Spleen (tissue), 11 donors: ENCODE results near the gene ROGDI. TPM values are rescaled to one million over a fixed set of nuclear protein-coding genes. Genes with fewer than 3 reads are reported as not detected.
A peak's percentile ranks its signal among the peaks of the same experiment; 100 is the strongest.

Source experiments
- DNase-seq: peaks from one replicate; pipeline ENCODE4 v3.0.0-alpha.2; 2020
- H3K27ac ChIP-seq, 8 donors: fragments of 200-600 bp; sonication (generic) in 7 of 8; 1 replicate in 4 of 8; 2 replicates in 4 of 8; pipeline versions ENCODE4 v1.5.0 to v1.8.0; 2016 to 2021; ENCODE audit warnings: inconsistent platforms in 4 of 8, mild to moderate bottlenecking in 4 of 8, moderate library complexity in 1 of 8
- H3K27me3 ChIP-seq, 7 donors: fragments of 200-600 bp; sonication (generic) in 6 of 7; replicated peaks in 1 of 7; 1 replicate in 4 of 7; 2 replicates in 3 of 7; pipeline versions ENCODE4 v1.5.0 to v1.8.0; 2016 to 2021; ENCODE audit warnings: inconsistent platforms in 3 of 7, mild to moderate bottlenecking in 1 of 7
- H3K36me3 ChIP-seq, 6 donors: fragments of 200-600 bp; sonication (generic) in 5 of 6; 1 replicate in 4 of 6; 2 replicates in 2 of 6; pipeline versions ENCODE4 v1.5.0 to v1.8.0; 2016 to 2021; ENCODE audit warnings: inconsistent platforms in 2 of 6
- H3K4me1 ChIP-seq, 6 donors: fragments of 200-600 bp; sonication (generic) in 5 of 6; 1 replicate in 3 of 6; 2 replicates in 3 of 6; pipeline versions ENCODE4 v1.5.0 to v1.8.0; 2016 to 2021; ENCODE audit warnings: inconsistent platforms in 3 of 6
- H3K4me3 ChIP-seq, 8 donors: fragments of 200-600 bp; sonication (generic) in 7 of 8; 1 replicate in 4 of 8; 2 replicates in 4 of 8; pipeline versions ENCODE4 v1.5.0 to v1.8.0; 2016 to 2021; ENCODE audit warnings: inconsistent platforms in 4 of 8, mild to moderate bottlenecking in 4 of 8, moderate library complexity in 2 of 8
- H3K9me3 ChIP-seq, 8 donors: fragments of 200-600 bp; sonication (generic) in 7 of 8; 1 replicate in 4 of 8; 2 replicates in 4 of 8; pipeline versions ENCODE4 v1.5.0 to v1.8.0; 2016 to 2021; ENCODE audit warnings: inconsistent platforms in 4 of 8
- POLR2A ChIP-seq, 3 donors: fragments of 450-650 bp; IDR thresholded peaks; one replicate each; pipeline ENCODE4 v1.5.1; 2017; ENCODE audit warnings: antibody characterized with exemption in 3 of 3, mild to moderate bottlenecking in 1 of 3
- POLR2AphosphoS5 ChIP-seq, 3 donors: sonication (generic); formaldehyde crosslinking; IDR thresholded peaks; one replicate each; pipeline ENCODE4 v1.5.1; 2017; ENCODE audit warnings: antibody characterized with exemption in 3 of 3
- WGBS, 5 donors: extraction: QIAGEN DNeasy Blood & Tissue Kit in 3 of 5; methylation state at CpG; one replicate each; pipeline versions ENCODE4 v1.1.5 to v1.1.7; 2013 to 2018; 5-methylcytosine and 5-hydroxymethylcytosine counted together
- intact Hi-C: fragments of 100-400 bp; cut with DNase I; formaldehyde crosslinking; loops from one replicate; pipeline ENCODE4 v1.15.0; 2023; ENCODE audit warnings: low total_unique reads
- polyA plus RNA-seq, 3 donors: library from polyadenylated mRNA; stranded (reverse); fragments of 200-250 nt; gene quantifications; one replicate each; pipeline ENCODE4 v1.2.1, GENCODE V29; 2013
- total RNA-seq, 7 donors: library from RNA; depleted of rRNA in 3 of 7; stranded (reverse); fragments of >200 nt in 3 of 7; fragmentation: NEBNext Ultra II Directional in 4 of 7; extraction: Animal tissue kit (Norgen Biotek cat#: 25700) in 4 of 7; gene quantifications; one replicate each; pipeline versions ENCODE4 v1.1.0 to v1.2.1, GENCODE V29; 2016 to 2021
- TF ChIP-seq, protein P1 (sequence below), 11 experiments: fragments of 200-600 bp in 7 of 11; fragments of 450-650 bp in 4 of 11; sonication (generic) in 4 of 11; IDR thresholded peaks in 8 of 11; conservative IDR thresholded peaks in 3 of 11; 1 replicate in 7 of 11; 2 replicates in 4 of 11; pipeline versions ENCODE4 v1.4.0 to v1.8.0; 2016 to 2021; ENCODE audit warnings: antibody characterized with exemption in 11 of 11, inconsistent platforms in 4 of 11, mild to moderate bottlenecking in 1 of 11
- donor health status: healthy with polysubstance abuse.
- donor health status: DM: no; HTN: no; CAD: no; lungs with moderate emphysema.
- donor health status: DM: no; HTN: no; CAD: no.
- donor health status: Bipolar disorder and iron deficiency.
- donor health status: healthy.
- donor health status: DM: no; HTN: no; CAD: no.
- donor health status: DM: yes; HTN: yes; CAD: no.

The ROGDI gene
- total and polyA plus RNA-seq, 10 donors, result 24.6 to 47.5 (median 31.9) TPM

DNA sequence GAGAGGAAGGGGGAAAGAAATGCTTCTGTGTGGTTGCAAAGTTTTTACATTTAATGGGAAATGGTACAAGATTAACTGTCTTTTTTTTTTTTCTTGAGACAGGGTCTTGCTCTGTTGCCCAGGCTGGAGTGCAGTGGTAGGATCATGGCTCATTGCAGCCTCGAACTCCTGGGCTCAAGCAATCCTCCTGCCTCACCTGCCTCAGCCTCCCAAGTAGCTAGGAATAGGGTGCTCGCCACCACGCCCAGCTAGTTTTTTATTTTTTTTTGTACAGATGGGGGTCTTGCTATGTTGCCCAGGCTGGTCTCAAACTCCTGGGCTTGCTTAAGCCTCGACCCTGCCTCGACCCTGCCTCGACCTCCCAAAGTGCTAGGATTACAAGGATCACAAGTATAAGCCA lies 3.8 kb upstream of the ROGDI start:
- Histone ChIP-seq H3K27me3 (no peaks in the 10 kb centered on the region), H3K27ac (no peak overlapping the region), H3K36me3 (peaks cover 0 to 75% (median 69%) of the 10 kb centered on the region in 6 donors), H3K4me1 (peaks cover 11 to 27% (median 17%) of the 10 kb centered on the region in 6 donors), H3K9me3 (no peaks in the 10 kb centered on the region), H3K4me3 (no peak overlapping the region)
- DNase-seq, result no peak
- WGBS, 5 donors, result 93 to 98% (median 95%) methylated on average over 6 of the region's 6 CpGs
- TF ChIP-seq, protein P1, sequence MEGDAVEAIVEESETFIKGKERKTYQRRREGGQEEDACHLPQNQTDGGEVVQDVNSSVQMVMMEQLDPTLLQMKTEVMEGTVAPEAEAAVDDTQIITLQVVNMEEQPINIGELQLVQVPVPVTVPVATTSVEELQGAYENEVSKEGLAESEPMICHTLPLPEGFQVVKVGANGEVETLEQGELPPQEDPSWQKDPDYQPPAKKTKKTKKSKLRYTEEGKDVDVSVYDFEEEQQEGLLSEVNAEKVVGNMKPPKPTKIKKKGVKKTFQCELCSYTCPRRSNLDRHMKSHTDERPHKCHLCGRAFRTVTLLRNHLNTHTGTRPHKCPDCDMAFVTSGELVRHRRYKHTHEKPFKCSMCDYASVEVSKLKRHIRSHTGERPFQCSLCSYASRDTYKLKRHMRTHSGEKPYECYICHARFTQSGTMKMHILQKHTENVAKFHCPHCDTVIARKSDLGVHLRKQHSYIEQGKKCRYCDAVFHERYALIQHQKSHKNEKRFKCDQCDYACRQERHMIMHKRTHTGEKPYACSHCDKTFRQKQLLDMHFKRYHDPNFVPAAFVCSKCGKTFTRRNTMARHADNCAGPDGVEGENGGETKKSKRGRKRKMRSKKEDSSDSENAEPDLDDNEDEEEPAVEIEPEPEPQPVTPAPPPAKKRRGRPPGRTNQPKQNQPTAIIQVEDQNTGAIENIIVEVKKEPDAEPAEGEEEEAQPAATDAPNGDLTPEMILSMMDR (IDR thresholded peaks at IDR 0.05 in 8 of 11, conservative IDR thresholded peaks at IDR 0.05 in 3 of 11), result no peak
- TF ChIP-seq POLR2AphosphoS5 (IDR thresholded peaks at IDR 0.05) (no peak), POLR2A (IDR thresholded peaks at IDR 0.05) (no peak)
- intact Hi-C loops, result no loop called here

- intact Hi-C loops, result no loop called here
- peaks cover 19 to 37% (median 28%) of the 10 kb centered on the region in 6 donors for H3K4me1 ChIP-seq
- H3K4me3 ChIP-seq, result no peak overlapping the region
- peak overlapping the region in 1 of 8 donors; percentile 92 for H3K27ac ChIP-seq
- TF ChIP-seq POLR2A (IDR thresholded peaks at IDR 0.05), result no peak
- TF ChIP-seq, protein P1 (IDR thresholded peaks at IDR 0.05 in 8 of 11, conservative IDR thresholded peaks at IDR 0.05 in 3 of 11), result no peak
- no peak for TF ChIP-seq POLR2AphosphoS5 (IDR thresholded peaks at IDR 0.05)
- no peaks in the 10 kb centered on the region for H3K9me3 ChIP-seq
- 85 to 95% (median 92%) methylated on average over 11 of the region's 11 CpGs for WGBS, 5 donors
- no peak for DNase-seq
- no peaks in the 10 kb centered on the region for H3K27me3 ChIP-seq
- H3K36me3 ChIP-seq, result peaks cover 0 to 64% (median 59%) of the 10 kb centered on the region in 6 donors
Observed at GRCh38 chr16:4805231-4805630, 2.8 kb upstream of the ROGDI start.

- H3K4me1 ChIP-seq, result peaks cover 19 to 42% (median 33%) of the 10 kb centered on the region in 6 donors
Observed at GRCh38 chr16:4803898-4804762, 1.7 kb upstream of the ROGDI start.

DNA sequence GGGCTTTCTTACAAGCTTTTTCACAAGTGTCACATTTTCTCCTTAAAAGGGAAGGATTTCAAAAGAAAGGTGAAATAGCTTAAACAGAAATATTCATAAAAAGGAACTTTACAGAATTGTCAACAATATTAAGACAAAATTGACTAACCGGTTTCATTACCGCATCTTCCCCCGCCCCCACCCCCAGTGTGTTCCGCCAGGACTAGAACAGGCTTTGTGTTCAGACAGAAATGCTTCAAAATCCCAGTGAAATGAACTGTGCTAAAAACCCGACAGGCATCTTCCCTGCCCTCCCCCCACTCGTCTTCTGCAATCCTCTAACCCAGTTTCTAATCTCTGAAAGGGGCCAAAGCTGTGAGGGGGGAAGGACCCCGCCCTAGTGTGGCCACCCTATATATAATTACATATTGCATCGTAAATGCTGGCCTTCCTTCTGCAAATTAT lies 990 bp upstream of the ROGDI start:
- Histone ChIP-seq H3K4me1 (peaks cover 19 to 42% (median 33%) of the 10 kb centered on the region in 6 donors), H3K9me3 (no peaks in the 10 kb centered on the region), H3K4me3 (peak overlapping the region; percentile 55 to 99 (median 93)), H3K36me3 (peaks cover 0 to 64% (median 45%) of the 10 kb centered on the region in 6 donors), H3K27ac (peak overlapping the region in 7 of 8 donors; percentile 86 to 95 (median 91)), H3K27me3 (no peaks in the 10 kb centered on the region)
- no peak for DNase-seq
- TF ChIP-seq POLR2AphosphoS5 (IDR thresholded peaks at IDR 0.05) (no peak), POLR2A (IDR thresholded peaks at IDR 0.05) (no peak)
- TF ChIP-seq, protein P1 (IDR thresholded peaks at IDR 0.05 in 8 of 11, conservative IDR thresholded peaks at IDR 0.05 in 3 of 11), result no peak
- 41 to 68% (median 48%) methylated on average over 8 of the region's 8 CpGs for WGBS, 5 donors
- intact Hi-C loops, result loop anchor here (5.0 kb wide), 1 partner anchor 36 kb away; the partner anchor contains the start of gene ZNF500

More at GRCh38 chr16:4803898-4804762, 1.7 kb upstream of the ROGDI start:
- intact Hi-C loops, result loop anchor here (5.0 kb wide), 1 partner anchor 37 kb away; the partner anchor contains the start of gene ZNF500
- TF ChIP-seq POLR2A (IDR thresholded peaks at IDR 0.05) (no peak), POLR2AphosphoS5 (IDR thresholded peaks at IDR 0.05) (peak in 1 of 3 donors; percentile 52)
- Histone ChIP-seq H3K4me3 (no peak overlapping the region), H3K36me3 (peaks cover 0 to 64% (median 49%) of the 10 kb centered on the region in 6 donors), H3K9me3 (no peaks in the 10 kb centered on the region), H3K27me3 (no peaks in the 10 kb centered on the region), H3K27ac (peak overlapping the region in 4 of 8 donors; percentile 91 to 95 (median 92))
- WGBS, 5 donors, result 85 to 90% (median 88%) methylated on average over 26 of the region's 26 CpGs
- DNase-seq, result no peak
